SK-N-SH (cell line): ENCODE data around the gene ARTN. TPM values are rescaled to one million over a fixed set of nuclear protein-coding genes. Genes with fewer than 3 reads are reported as not detected.

Experiments
- CTCF ChIA-PET: fragments of 300-600, 350-600 bp; formaldehyde crosslinking; extraction: SDS; loops from one replicate; lab custom pipeline; 2021; lab: Yijun Ruan, JAX
- POLR2A ChIA-PET: fragments of 350-600 bp; sonication (Branson Sonifier 250); formaldehyde crosslinking; extraction: SDS; loops from one replicate; lab custom pipeline; 2020; ENCODE audit warnings: antibody characterized with exemption, inconsistent platforms; lab: Yijun Ruan, JAX
- DNase-seq: peaks from one replicate; pipeline ENCODE4 v3.0.0; 2012
- H2AFZ ChIP-seq: fragments of 200-600 bp; sonication (generic); 2 replicates; pipeline ENCODE4 v1.8.1; 2016; ENCODE audit warnings: antibody characterized with exemption, mild to moderate bottlenecking, low read depth
- H3F3A ChIP-seq: fragments of 200-600 bp; sonication (generic); replicated peaks from 2 replicates; pipeline ENCODE3; 2016; ENCODE audit warnings: antibody characterized with exemption, mild to moderate bottlenecking; ENCODE audit not compliant: insufficient read depth
- H3K27ac ChIP-seq, 2 experiments: fragments of 200-500 bp in 1 of 2; fragments of 200-600 bp in 1 of 2; sonication (Bioruptor generic) in 1 of 2; sonication (generic), shearing (Covaris generic) in 1 of 2; 2 replicates each; pipeline versions ENCODE4 v1.5.1 to v1.6.1; 2014 to 2016; ENCODE audit warnings: low read depth in 2 of 2, inconsistent platforms in 1 of 2, low read length in 1 of 2, mild to moderate bottlenecking in 1 of 2, mixed read lengths in 1 of 2
- H3K27me3 ChIP-seq: fragments of 200-600 bp; sonication (generic), shearing (Covaris generic); 2 replicates; pipeline ENCODE4 v1.6.1; 2016; ENCODE audit warnings: mixed run types; ENCODE audit not compliant: insufficient read depth
- H3K36me3 ChIP-seq, 2 experiments: fragments of 200-500 bp in 1 of 2; fragments of 200-600 bp in 1 of 2; sonication (Bioruptor generic) in 1 of 2; sonication (generic) in 1 of 2; replicated peaks in 1 of 2; 2 replicates each; pipeline versions ENCODE3 to v1.5.1; 2014 to 2016; ENCODE audit warnings: low read length in 1 of 2, mild to moderate bottlenecking in 1 of 2; ENCODE audit not compliant: insufficient read depth in 2 of 2, control insufficient read depth in 1 of 2
- H3K4me1 ChIP-seq, 2 experiments: fragments of 200-500 bp in 1 of 2; fragments of 200-600 bp in 1 of 2; sonication (Bioruptor generic) in 1 of 2; sonication (generic), shearing (Covaris generic) in 1 of 2; 2 replicates each; pipeline versions ENCODE4 v1.5.1 to v1.6.1; 2014 to 2016; ENCODE audit warnings: low read depth in 1 of 2, low read length in 1 of 2, mixed run types in 1 of 2; ENCODE audit not compliant: insufficient read depth in 2 of 2, control insufficient read depth in 1 of 2
- H3K4me2 ChIP-seq: fragments of 200-600 bp; sonication (generic), shearing (Covaris generic); 2 replicates; pipeline ENCODE4 v1.6.1; 2017; ENCODE audit warnings: mixed run types
- H3K4me3 ChIP-seq, 2 experiments: fragments of 200-500 bp in 1 of 2; fragments of 200-600 bp in 1 of 2; sonication (Bioruptor generic) in 1 of 2; sonication (generic), shearing (Covaris generic) in 1 of 2; 2 replicates each; pipeline versions ENCODE4 v1.5.1 to v1.8.1; 2014 to 2016; ENCODE audit warnings: low read depth in 2 of 2, inconsistent platforms in 1 of 2, low read length in 1 of 2, mild to moderate bottlenecking in 1 of 2, mixed read lengths in 1 of 2, moderate library complexity in 1 of 2
- H3K79me2 ChIP-seq: fragments of 200-600 bp; sonication (generic); 2 replicates; pipeline ENCODE4 v1.8.1; 2017; ENCODE audit warnings: mild to moderate bottlenecking; ENCODE audit not compliant: insufficient read depth
- H3K9ac ChIP-seq: fragments of 200-600 bp; sonication (generic); 2 replicates; pipeline ENCODE4 v1.6.1; 2017; ENCODE audit warnings: mixed run types
- H3K9me2 ChIP-seq: fragments of 200-600 bp; sonication (generic); 2 replicates; pipeline ENCODE4 v1.6.1; 2017; ENCODE audit warnings: mixed run types
- H3K9me3 ChIP-seq: fragments of 200-600 bp; sonication (generic); 2 replicates; pipeline ENCODE4 v1.6.1; 2017; ENCODE audit warnings: mixed run types, mild to moderate bottlenecking, moderate library complexity
- H4K20me1 ChIP-seq: fragments of 200-600 bp; sonication (generic); 2 replicates; pipeline ENCODE4 v1.6.1; 2017; ENCODE audit warnings: mild to moderate bottlenecking, mixed run types; ENCODE audit not compliant: insufficient read depth
- CHD2 ChIP-seq: fragments of 150-350 bp; IDR thresholded peaks from 2 replicates; pipeline ENCODE4 v1.6.1; 2018; ENCODE audit warnings: low read length; ENCODE audit not compliant: partially characterized antibody
- ELF1 ChIP-seq: IDR thresholded peaks from 2 replicates; pipeline ENCODE4 v1.4.0; 2012
- EP300 ChIP-seq, 2 experiments: IDR thresholded peaks; 2 replicates each; pipeline versions ENCODE4 v1.4.0 to v1.6.1; 2012; ENCODE audit warnings: borderline replicate concordance in 1 of 2, low read depth in 1 of 2, low read length in 1 of 2
- FOSL2 ChIP-seq: IDR thresholded peaks from 2 replicates; pipeline ENCODE4 v1.4.0; 2012; ENCODE audit warnings: low read depth, mild to moderate bottlenecking, moderate library complexity, borderline replicate concordance
- FOXM1 ChIP-seq: IDR thresholded peaks from 2 replicates; pipeline ENCODE4 v1.4.0; 2012; ENCODE audit warnings: low read depth, mild to moderate bottlenecking
- GATA2 ChIP-seq: sonication (generic); formaldehyde crosslinking; IDR thresholded peaks from 2 replicates; pipeline ENCODE4 v1.5.0; 2020; ENCODE audit warnings: mild to moderate bottlenecking, missing genetic modification reagents
- JUND ChIP-seq: IDR thresholded peaks from 2 replicates; pipeline ENCODE4 v1.4.0; 2012
- NFIC ChIP-seq: IDR thresholded peaks from 2 replicates; pipeline ENCODE4 v1.4.0; 2012; ENCODE audit warnings: borderline replicate concordance
- RCOR1 ChIP-seq: fragments of 150-350 bp; IDR thresholded peaks from 2 replicates; pipeline ENCODE4 v1.6.1; 2017; ENCODE audit warnings: antibody characterized with exemption, low read length
- RFX5 ChIP-seq: IDR thresholded peaks from 2 replicates; pipeline ENCODE4 v1.6.1; 2012; ENCODE audit warnings: mild to moderate bottlenecking, improper control_type of control experiment, low read length
- TAF1 ChIP-seq: IDR thresholded peaks from 2 replicates; pipeline ENCODE4 v1.6.1; 2012; ENCODE audit warnings: low read depth, mild to moderate bottlenecking, low read length, moderate library complexity, borderline replicate concordance
- TCF12 ChIP-seq: IDR thresholded peaks from 2 replicates; pipeline ENCODE4 v1.4.0; 2012
- WGBS: methylation state at CpG from one replicate; pipeline ENCODE4 v1.1.6; 2017; ENCODE audit warnings: low lambda C conversion rate; 5-methylcytosine and 5-hydroxymethylcytosine counted together
- polyA plus RNA-seq, 3 experiments: library from polyadenylated mRNA; depleted of rRNA; stranded (reverse); fragments of >200 nt; gene quantifications; 2 replicates each; pipeline ENCODE4 v1.2.3, GENCODE V29; 2012
- TF ChIP-seq, protein P1 (sequence below): fragments of 150-350 bp; IDR thresholded peaks from 2 replicates; pipeline ENCODE4 v1.6.1; 2016; ENCODE audit warnings: mild to moderate bottlenecking, low read depth, low read length
- TF ChIP-seq, protein P2 (sequence below): fragments of 200-600 bp; sonication (generic); IDR thresholded peaks from 2 replicates; pipeline ENCODE4 v1.6.1; 2017; ENCODE audit warnings: antibody characterized with exemption, mild to moderate bottlenecking, moderate library complexity
- TF ChIP-seq, protein P3 (sequence below): IDR thresholded peaks from 2 replicates; pipeline ENCODE4 v1.4.0; 2012; ENCODE audit warnings: low read depth
- TF ChIP-seq, protein P4 (sequence below): IDR thresholded peaks from 2 replicates; pipeline ENCODE4 v1.6.1; 2012; ENCODE audit warnings: mild to moderate bottlenecking, low read depth, low read length, moderate library complexity
- TF ChIP-seq, protein P5 (sequence below): fragments of 150-350 bp; IDR thresholded peaks from 2 replicates; pipeline ENCODE4 v1.6.1; 2017; ENCODE audit warnings: antibody characterized with exemption, low read length, low read depth, borderline replicate concordance
- TF ChIP-seq, protein P6 (sequence below): IDR thresholded peaks from 2 replicates; pipeline ENCODE4; 2012
- TF ChIP-seq, protein P7 (sequence below): IDR thresholded peaks from 2 replicates; pipeline ENCODE4 v1.4.0; 2012; ENCODE audit warnings: low read depth, borderline replicate concordance

The ARTN gene
- polyA plus RNA-seq, 1 of the 3 experiments (the other 2 are of a cell fraction) = 0.69 TPM

DNA sequence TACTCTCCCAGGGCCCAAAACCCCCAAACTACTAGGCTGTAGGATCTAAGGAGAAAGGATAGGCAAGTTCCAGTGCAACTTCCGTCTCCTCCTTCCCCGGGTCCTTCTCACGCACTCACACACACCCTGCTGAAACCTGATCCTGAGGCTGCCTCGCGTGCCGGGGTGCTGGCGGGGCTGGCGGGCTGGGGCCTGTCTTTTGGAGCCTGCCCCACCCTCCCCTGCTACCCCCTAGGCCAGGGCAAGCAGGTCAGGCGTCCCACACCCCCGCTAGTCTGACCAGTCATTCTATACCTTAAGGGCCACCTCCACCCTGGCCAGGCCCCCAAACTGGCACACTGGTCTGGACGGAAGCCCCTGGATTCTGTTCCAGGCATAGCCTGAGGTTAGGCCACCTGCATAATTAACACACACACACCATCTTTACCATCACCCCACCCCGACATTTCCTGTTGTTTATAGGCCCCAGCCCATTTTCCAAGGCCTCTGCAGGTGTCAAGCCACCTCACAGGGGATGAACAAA lies 48.3 kb upstream of the ARTN start:
- 68% methylated on average over 2 of the region's 12 CpGs for WGBS
- H3K79me2 ChIP-seq = no peaks in the 10 kb centered on the region
- no peaks in the 10 kb centered on the region for H3K27me3 ChIP-seq
- no peak overlapping the region for H3K9ac ChIP-seq
- no peaks in the 10 kb centered on the region for H3K9me3 ChIP-seq
- H3K36me3 ChIP-seq = peaks cover 0 to 6% of the 10 kb centered on the region in 2 experiments
- TF ChIP-seq, protein P1, sequence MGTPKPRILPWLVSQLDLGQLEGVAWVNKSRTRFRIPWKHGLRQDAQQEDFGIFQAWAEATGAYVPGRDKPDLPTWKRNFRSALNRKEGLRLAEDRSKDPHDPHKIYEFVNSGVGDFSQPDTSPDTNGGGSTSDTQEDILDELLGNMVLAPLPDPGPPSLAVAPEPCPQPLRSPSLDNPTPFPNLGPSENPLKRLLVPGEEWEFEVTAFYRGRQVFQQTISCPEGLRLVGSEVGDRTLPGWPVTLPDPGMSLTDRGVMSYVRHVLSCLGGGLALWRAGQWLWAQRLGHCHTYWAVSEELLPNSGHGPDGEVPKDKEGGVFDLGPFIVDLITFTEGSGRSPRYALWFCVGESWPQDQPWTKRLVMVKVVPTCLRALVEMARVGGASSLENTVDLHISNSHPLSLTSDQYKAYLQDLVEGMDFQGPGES = no peak
- TF ChIP-seq FOXM1 (no peak), ELF1 (no peak), GATA2 (CRISPR knock-in tag) (no peak), TCF12 (no peak), FOSL2 (no peak), RCOR1 (no peak), EP300 (IDR thresholded peaks at IDR 0.05; ENCODE audit: borderline replicate concordance in 1 of 2, low read depth in 1 of 2, low read length in 1 of 2) (no peak), RFX5 (no peak), NFIC (no peak), CHD2 (no peak), TAF1 (no peak), JUND (no peak)
- TF ChIP-seq, protein P2, sequence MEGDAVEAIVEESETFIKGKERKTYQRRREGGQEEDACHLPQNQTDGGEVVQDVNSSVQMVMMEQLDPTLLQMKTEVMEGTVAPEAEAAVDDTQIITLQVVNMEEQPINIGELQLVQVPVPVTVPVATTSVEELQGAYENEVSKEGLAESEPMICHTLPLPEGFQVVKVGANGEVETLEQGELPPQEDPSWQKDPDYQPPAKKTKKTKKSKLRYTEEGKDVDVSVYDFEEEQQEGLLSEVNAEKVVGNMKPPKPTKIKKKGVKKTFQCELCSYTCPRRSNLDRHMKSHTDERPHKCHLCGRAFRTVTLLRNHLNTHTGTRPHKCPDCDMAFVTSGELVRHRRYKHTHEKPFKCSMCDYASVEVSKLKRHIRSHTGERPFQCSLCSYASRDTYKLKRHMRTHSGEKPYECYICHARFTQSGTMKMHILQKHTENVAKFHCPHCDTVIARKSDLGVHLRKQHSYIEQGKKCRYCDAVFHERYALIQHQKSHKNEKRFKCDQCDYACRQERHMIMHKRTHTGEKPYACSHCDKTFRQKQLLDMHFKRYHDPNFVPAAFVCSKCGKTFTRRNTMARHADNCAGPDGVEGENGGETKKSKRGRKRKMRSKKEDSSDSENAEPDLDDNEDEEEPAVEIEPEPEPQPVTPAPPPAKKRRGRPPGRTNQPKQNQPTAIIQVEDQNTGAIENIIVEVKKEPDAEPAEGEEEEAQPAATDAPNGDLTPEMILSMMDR = no peak
- TF ChIP-seq, protein P3, sequence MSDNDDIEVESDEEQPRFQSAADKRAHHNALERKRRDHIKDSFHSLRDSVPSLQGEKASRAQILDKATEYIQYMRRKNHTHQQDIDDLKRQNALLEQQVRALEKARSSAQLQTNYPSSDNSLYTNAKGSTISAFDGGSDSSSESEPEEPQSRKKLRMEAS = no peak
- TF ChIP-seq, protein P4, sequence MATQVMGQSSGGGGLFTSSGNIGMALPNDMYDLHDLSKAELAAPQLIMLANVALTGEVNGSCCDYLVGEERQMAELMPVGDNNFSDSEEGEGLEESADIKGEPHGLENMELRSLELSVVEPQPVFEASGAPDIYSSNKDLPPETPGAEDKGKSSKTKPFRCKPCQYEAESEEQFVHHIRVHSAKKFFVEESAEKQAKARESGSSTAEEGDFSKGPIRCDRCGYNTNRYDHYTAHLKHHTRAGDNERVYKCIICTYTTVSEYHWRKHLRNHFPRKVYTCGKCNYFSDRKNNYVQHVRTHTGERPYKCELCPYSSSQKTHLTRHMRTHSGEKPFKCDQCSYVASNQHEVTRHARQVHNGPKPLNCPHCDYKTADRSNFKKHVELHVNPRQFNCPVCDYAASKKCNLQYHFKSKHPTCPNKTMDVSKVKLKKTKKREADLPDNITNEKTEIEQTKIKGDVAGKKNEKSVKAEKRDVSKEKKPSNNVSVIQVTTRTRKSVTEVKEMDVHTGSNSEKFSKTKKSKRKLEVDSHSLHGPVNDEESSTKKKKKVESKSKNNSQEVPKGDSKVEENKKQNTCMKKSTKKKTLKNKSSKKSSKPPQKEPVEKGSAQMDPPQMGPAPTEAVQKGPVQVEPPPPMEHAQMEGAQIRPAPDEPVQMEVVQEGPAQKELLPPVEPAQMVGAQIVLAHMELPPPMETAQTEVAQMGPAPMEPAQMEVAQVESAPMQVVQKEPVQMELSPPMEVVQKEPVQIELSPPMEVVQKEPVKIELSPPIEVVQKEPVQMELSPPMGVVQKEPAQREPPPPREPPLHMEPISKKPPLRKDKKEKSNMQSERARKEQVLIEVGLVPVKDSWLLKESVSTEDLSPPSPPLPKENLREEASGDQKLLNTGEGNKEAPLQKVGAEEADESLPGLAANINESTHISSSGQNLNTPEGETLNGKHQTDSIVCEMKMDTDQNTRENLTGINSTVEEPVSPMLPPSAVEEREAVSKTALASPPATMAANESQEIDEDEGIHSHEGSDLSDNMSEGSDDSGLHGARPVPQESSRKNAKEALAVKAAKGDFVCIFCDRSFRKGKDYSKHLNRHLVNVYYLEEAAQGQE = no peak
- TF ChIP-seq, protein P5, sequence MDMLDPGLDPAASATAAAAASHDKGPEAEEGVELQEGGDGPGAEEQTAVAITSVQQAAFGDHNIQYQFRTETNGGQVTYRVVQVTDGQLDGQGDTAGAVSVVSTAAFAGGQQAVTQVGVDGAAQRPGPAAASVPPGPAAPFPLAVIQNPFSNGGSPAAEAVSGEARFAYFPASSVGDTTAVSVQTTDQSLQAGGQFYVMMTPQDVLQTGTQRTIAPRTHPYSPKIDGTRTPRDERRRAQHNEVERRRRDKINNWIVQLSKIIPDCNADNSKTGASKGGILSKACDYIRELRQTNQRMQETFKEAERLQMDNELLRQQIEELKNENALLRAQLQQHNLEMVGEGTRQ = no peak
- TF ChIP-seq, protein P6, sequence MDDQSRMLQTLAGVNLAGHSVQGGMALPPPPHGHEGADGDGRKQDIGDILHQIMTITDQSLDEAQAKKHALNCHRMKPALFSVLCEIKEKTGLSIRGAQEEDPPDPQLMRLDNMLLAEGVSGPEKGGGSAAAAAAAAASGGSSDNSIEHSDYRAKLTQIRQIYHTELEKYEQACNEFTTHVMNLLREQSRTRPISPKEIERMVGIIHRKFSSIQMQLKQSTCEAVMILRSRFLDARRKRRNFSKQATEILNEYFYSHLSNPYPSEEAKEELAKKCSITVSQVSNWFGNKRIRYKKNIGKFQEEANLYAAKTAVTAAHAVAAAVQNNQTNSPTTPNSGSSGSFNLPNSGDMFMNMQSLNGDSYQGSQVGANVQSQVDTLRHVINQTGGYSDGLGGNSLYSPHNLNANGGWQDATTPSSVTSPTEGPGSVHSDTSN = no peak
- TF ChIP-seq, protein P7, sequence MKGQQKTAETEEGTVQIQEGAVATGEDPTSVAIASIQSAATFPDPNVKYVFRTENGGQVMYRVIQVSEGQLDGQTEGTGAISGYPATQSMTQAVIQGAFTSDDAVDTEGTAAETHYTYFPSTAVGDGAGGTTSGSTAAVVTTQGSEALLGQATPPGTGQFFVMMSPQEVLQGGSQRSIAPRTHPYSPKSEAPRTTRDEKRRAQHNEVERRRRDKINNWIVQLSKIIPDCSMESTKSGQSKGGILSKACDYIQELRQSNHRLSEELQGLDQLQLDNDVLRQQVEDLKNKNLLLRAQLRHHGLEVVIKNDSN = no peak
- H3K9me2 ChIP-seq = no peaks in the 10 kb centered on the region
- no peak overlapping the region for H3K4me3 ChIP-seq
- H3K4me1 ChIP-seq = peaks cover under 1 to 3% of the 10 kb centered on the region in 2 experiments; a peak in 1 of 4 replicates
- ChIA-PET POLR2A (no interaction called here), CTCF (interaction anchor here (1.5 to 1.7 kb wide), 2 partner anchors 23 to 90 kb away, joined by 3 to 4 read pairs; no protein-coding TSS in a partner anchor)
- no peak for DNase-seq
- H2AFZ ChIP-seq = no peak overlapping the region
- no peak overlapping the region for H3K27ac ChIP-seq
- no peak overlapping the region for H3K4me2 ChIP-seq
- peaks cover 4% of the 10 kb centered on the region; the same call in 1 of the 2 replicates for H4K20me1 ChIP-seq
- H3F3A ChIP-seq = peaks cover 5% of the 10 kb centered on the region
